Fibroblast of skin of abdomen (primary cell): ENCODE results near the gene KPNA4.

Experiments used
- DNase-seq: peaks from one replicate; pipeline ENCODE4 v3.0.0-alpha.2; 2013

KPNA4 gene

GRCh38 chr3:160449636-160450598 is 115.5 kb downstream of the KPNA4 start, which contains the start of gene TRIM59:
TRIM59 (minus strand) TSS chr3:160449786; CDS start chr3:160439183, 10,603 bp downstream.
- DNase-seq, result peak; percentile 98

- peak; percentile 16 for DNase-seq
Observed at GRCh38 chr3:160448845-160449635, 116.3 kb downstream of the KPNA4 start.

GRCh38 chr3:160447544-160447943 is 117.8 kb downstream of the KPNA4 start:
- peak; percentile 39 for DNase-seq

GRCh38 chr3:160446522-160447056 is 118.8 kb downstream of the KPNA4 start:
- no peak for DNase-seq

- DNase-seq, result no peak
Observed at GRCh38 chr3:160445854-160446253, 119.5 kb downstream of the KPNA4 start.
